Globus pallidus (tissue), 1 donor: ENCODE data around the gene SLC16A9.
A peak's percentile ranks its signal among the peaks of the same experiment; 100 is the strongest.

Experiments
- DNase-seq: peaks from one replicate; pipeline ENCODE4 v3.0.0-alpha.2; 2015; ENCODE audit warnings: low spot score

SLC16A9 gene

GRCh38 chr10:59719374-59719773 is 9.7 kb upstream of the SLC16A9 start:
- DNase-seq, result no peak

GRCh38 chr10:59718257-59718656 is 8.6 kb upstream of the SLC16A9 start:
- DNase-seq, result no peak

- DNase-seq, result no peak
Measured at GRCh38 chr10:59713196-59713821, 3.7 kb upstream of the SLC16A9 start.

GRCh38 chr10:59711871-59712494 is 2.3 kb upstream of the SLC16A9 start:
- no peak for DNase-seq

- peak; percentile 20 for DNase-seq
Measured at GRCh38 chr10:59708816-59709394, 745 bp downstream of the SLC16A9 start.

- DNase-seq, result no peak
Measured at GRCh38 chr10:59706851-59707797, 2.5 kb downstream of the SLC16A9 start.

- no peak for DNase-seq
Measured at GRCh38 chr10:59705931-59706330, 3.7 kb downstream of the SLC16A9 start.

- DNase-seq, result no peak
Measured at GRCh38 chr10:59704630-59705029, 5.0 kb downstream of the SLC16A9 start.

- DNase-seq, result no peak
Measured at GRCh38 chr10:59702347-59702746, 7.3 kb downstream of the SLC16A9 start.

GRCh38 chr10:59700709-59701108 is 8.9 kb downstream of the SLC16A9 start:
- DNase-seq, result no peak

GRCh38 chr10:59698326-59698725 is 11.3 kb downstream of the SLC16A9 start:
- DNase-seq, result peak; percentile 64

GRCh38 chr10:59695637-59696036 is 14.0 kb downstream of the SLC16A9 start:
- no peak for DNase-seq

GRCh38 chr10:59694936-59695335 is 14.7 kb downstream of the SLC16A9 start:
- no peak for DNase-seq

GRCh38 chr10:59692113-59692512 is 17.5 kb downstream of the SLC16A9 start:
- DNase-seq, result no peak

GRCh38 chr10:59688921-59689351 is 20.7 kb downstream of the SLC16A9 start:
- no peak for DNase-seq

- no peak for DNase-seq
Measured at GRCh38 chr10:59687657-59688056, 22.0 kb downstream of the SLC16A9 start.

GRCh38 chr10:59684006-59684405 is 25.6 kb downstream of the SLC16A9 start:
- no peak for DNase-seq

- DNase-seq, result no peak
Measured at GRCh38 chr10:59682986-59683937, 26.4 kb downstream of the SLC16A9 start.

GRCh38 chr10:59680199-59680598 is 29.5 kb downstream of the SLC16A9 start:
- DNase-seq, result no peak

GRCh38 chr10:59678884-59679301 is 30.8 kb downstream of the SLC16A9 start:
- DNase-seq, result no peak

- no peak for DNase-seq
Measured at GRCh38 chr10:59677253-59677831, 32.3 kb downstream of the SLC16A9 start.
